ENCODE data around the gene ERFL.
"Not testable (repeated sequence)": the region's sequence is repeated elsewhere in the genome, so short reads cannot be mapped to it uniquely, and the experiment has no call there.

Gene ERFL

DNA sequence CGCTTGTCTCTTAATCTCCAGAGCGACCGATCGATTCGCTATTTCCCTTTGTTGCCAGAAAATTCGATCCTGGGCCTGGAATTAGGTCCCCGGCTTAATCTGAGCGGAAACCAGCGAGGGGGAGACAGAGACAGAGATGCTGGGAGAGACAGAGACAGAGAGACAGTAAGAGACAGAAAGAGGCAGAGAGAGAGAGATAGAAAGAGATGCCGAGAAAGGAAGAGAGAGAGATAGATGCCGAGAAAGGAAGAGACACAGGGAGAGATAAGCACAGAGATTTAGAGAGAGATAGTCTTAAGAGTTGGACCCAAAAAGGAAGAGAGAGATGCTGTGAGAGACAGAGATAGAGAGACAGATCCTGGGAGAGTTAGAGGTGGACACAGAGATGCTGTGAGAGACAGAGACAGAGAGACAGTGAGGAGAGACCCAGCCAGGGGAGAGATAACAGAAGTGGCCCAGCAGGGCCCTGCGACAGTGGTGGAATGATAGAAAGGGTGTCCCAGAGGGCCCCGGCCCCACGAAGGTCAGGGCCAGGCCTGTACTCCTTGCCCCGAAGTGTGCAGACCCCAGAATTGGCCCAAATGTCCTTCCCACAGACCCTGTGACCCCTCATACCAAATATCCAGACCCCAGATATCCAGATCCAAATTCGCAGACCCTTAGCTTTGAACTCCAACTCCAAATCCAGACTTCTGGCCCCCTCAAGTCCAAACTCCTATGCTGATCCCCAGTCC lies 1.3 kb downstream of the ERFL start:
- DNase-seq (ENCODE audit: low spot score): no peak

- no peak for DNase-seq (ENCODE audit: low spot score)
Measured at GRCh38 chr19:41926028-41926762, 2.1 kb downstream of the ERFL start.

GRCh38 chr19:41925208-41926003 lies 2.8 kb downstream of the ERFL start:
- DNase-seq (ENCODE audit: low spot score): no peak

DNA sequence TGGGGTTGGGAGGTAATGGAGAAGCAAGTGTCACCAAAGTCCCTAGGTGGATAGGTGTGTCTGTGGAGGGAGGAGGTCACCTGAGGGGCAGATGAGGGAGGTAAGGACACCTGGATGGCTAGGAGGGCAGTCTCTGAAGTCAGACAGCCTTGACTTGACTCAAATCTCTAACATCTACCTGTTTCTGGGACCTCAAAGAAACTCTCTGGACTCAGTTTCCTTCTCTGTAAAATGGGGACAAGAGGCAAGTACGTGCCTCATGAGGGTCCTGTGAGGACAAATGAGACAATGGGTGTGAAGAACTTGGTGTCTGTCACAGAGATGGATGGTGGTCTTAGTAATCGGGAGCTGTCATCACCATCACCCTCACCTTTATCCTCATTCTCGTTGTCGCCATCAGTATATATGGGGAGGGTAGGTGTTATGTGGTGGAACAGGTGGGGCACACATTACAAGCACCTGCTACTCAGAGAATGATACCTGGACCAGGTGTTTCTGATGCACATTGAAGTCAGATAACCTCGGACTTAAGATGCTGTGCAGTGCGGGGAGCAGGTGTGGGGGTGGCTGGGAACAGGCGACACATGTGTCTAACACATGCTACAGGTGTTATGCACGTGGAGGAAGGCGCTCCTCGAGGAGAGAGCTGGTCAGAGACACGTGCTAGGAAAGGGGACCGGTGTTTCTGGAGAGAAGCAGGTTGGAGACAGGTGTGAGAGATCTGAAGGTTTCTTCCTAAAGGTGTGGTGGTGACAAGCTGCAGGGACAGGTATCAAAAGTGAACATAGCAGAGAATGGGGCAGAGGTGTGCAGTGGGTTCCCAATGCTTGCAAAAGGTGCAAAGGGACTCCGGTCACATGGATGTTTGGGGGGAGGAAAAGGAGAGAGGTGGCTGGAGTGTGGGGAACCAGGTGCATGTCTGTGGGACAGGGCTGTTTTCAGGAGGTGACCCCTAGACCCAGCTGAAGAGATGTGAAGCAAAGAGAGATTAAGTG lies 3.8 kb downstream of the ERFL start:
- no peak for DNase-seq (ENCODE audit: low spot score)

DNA sequence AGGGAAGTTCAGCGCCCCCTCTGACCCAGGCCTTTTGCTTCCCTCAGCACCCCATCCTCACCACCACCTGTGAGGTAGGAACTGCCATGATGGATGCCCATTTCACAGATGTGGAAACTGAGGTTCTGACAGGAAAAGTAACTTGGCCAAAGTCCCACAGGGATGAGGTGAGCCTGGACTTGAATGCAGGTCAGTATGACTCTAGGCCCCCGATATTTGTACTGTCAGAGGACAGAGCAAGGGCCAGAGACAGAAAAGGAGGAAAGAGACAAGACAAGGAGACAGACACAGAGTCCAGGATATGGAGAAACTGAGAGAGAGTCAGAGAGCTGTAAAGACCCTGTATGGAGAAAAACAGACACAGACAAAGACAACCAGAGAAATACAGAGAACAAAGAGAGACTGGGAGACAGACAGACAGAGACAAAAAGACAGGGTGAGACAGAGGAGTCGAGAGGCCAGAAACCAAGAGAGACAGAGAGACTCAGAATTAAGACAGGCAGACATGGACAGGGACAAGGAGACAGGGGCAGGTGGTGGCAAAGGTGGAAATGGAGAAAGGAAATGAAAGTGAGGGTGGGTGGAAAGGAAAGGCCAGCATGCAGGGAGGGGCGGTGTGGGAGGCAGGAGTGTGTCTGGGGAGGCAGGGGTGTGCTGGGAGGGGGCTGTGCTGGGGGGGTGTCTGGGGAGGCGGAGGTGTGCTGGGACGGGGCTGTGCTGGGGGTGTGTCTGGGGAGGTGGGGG lies 5.0 kb downstream of the ERFL start:
- no peak for DNase-seq (ENCODE audit: low spot score)

DNA sequence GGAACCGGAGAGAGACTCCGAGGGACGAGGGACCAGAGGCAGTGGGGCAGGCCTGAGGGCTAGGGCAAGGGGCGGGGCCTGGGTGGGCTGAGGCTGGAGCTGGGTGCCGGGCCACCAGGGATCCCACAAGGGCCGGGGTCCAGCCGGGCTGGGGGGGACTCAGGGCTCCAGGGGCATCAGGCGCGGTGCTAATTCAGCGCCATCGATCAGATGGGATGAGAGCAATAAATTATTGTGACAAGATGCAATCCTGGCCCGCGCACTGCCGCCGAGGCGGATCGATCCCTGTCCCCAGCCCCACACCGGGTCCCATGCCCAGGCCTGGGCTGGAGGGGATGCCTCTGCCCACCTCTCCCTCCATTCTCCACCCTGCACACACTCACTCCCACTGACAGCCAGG lies 5.7 kb downstream of the ERFL start:
- DNase-seq (ENCODE audit: low spot score): no peak

GRCh38 chr19:41921577-41922576 lies 6.4 kb downstream of the ERFL start:
- no peak for DNase-seq (ENCODE audit: low spot score)

- no peak for DNase-seq (ENCODE audit: low spot score)
Measured at GRCh38 chr19:41920882-41921576, 7.2 kb downstream of the ERFL start.

- no peak for DNase-seq (ENCODE audit: low spot score)
Measured at GRCh38 chr19:41919948-41920712, 8.1 kb downstream of the ERFL start.

DNA sequence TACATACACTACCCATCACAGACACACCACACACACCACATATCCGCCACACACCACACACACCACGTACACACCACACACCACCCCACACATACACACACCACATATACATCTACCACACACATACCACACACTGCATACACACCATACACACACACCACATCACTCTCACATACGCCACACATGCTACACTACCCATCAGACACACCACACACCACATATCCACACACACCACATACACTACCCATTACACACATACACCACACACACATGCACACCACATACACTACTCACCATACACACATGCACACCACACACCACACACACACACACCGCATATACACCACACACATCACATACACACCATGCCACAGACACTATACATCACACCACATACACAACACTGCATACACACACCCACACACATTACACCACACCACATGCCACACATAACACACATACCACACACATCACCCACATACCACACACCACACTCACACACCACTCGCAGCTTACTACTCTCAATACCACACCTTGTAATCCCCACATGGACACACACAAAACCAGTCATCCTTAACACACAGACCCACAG lies 9.5 kb downstream of the ERFL start:
- DNase-seq (ENCODE audit: low spot score): no peak

DNA sequence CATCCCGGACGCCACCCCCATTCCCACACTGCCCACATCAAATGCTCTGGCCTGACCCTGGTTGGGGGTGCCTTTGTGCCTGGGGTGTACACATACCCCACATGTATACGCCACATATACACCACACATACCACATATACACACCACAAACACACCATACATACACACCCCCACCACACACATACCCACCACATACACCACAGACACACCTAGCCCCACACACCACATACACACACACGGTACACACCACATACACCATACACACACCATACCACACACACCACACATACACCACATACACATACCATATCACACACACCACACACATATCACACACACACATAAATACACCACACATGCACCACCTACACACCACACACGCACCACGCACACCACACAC lies 10.2 kb downstream of the ERFL start:
- no peak for DNase-seq (ENCODE audit: low spot score)

DNA sequence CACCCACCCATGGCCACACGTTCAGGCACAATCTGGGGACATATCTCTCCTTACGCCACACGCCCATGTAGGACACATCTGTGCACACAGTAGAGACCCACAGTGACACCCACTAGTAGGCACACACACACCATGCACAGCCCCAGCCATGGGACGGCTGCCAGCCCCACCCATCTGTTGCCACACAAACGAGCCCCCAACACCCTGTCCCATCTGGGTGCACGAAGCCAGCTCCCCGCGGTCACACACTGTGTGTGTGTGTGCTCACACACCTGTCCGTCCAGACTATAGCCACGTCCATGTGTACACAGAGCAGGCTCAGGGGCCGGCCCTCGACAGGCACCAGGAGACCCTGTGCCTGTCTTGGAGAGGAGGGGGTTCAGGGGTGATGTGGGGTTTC lies 10.6 kb downstream of the ERFL start:
- no peak for DNase-seq (ENCODE audit: low spot score)

- DNase-seq (ENCODE audit: low spot score): no peak
Measured at GRCh38 chr19:41915776-41916414, 12.4 kb downstream of the ERFL start.

- no peak for DNase-seq (ENCODE audit: low spot score)
Measured at GRCh38 chr19:41915021-41915775, 13.1 kb downstream of the ERFL start.

DNA sequence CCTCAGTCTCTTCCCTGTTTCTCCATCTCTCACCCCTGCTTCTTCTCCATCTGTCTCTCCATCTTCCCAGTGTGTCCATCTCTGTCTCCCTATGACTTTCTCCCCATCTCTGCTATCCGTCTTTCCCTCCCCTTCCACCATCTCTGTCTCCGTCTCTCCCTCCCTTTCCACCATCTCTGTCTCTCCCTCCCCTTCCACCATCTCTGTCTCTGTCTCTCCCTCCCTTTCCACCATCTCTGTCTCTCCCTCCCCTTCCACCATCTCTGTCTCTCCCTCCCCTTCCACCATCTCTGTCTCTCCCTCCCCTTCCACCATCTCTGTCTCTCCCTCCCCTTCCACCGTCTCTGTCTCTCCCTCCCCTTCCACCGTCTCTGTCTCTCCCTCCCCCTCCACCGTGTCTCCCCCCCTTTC lies 13.8 kb downstream of the ERFL start:
- not testable (repeated sequence) for DNase-seq (ENCODE audit: low spot score)
